Endometrial microvascular endothelial cells (primary cell): ENCODE data around the gene MC5R. TPM values are rescaled to one million over a fixed set of nuclear protein-coding genes. Genes with fewer than 3 reads are reported as not detected.
"Not testable (repeated sequence)": the region's sequence is repeated elsewhere in the genome, so short reads cannot be mapped to it uniquely, and the experiment has no call there.

Experiments used
- in situ Hi-C: cut with HindIII; loops from 2 replicates; pipeline ENCODE4 v1.10.0; 2017; ENCODE audit warnings: low sequenced_read_pairs, low pct_unique_long_range_greater_than_20kb; ENCODE audit errors: inconsistent ontology term
- total RNA-seq: library from RNA; depleted of rRNA; stranded (reverse); fragments of >200 nt; gene quantifications from one replicate; pipeline ENCODE4 v1.2.3, GENCODE V29; 2015; ENCODE audit errors: inconsistent ontology term

The MC5R gene
- total RNA-seq, 1 donor from 2014 or later: not detected

GRCh38 chr18:13831864-13832508, 8.0 kb downstream of the MC5R start:
- in situ Hi-C loops: no loop called here

- in situ Hi-C loops: no loop called here
These were observed 10.6 kb downstream of the MC5R start for GRCh38 chr18:13834496-13835015.

- in situ Hi-C loops: no loop called here
These were observed 11.3 kb downstream of the MC5R start for GRCh38 chr18:13835202-13835601.

GRCh38 chr18:13836559-13836958, 12.6 kb downstream of the MC5R start:
- in situ Hi-C loops: no loop called here

GRCh38 chr18:13849791-13850190, 25.8 kb downstream of the MC5R start:
- in situ Hi-C loops: no loop called here

- in situ Hi-C loops: not testable (repeated sequence)
These were observed 38.9 kb downstream of the MC5R start for GRCh38 chr18:13862898-13863297.

GRCh38 chr18:13868501-13869271, 44.7 kb downstream of the MC5R start:
- in situ Hi-C loops: no loop called here

GRCh38 chr18:13871701-13872100, 47.8 kb downstream of the MC5R start:
- in situ Hi-C loops: no loop called here

- in situ Hi-C loops: no loop called here
These were observed 48.4 kb downstream of the MC5R start for GRCh38 chr18:13872373-13872772.

GRCh38 chr18:13872932-13873331, 49.0 kb downstream of the MC5R start:
- in situ Hi-C loops: no loop called here

GRCh38 chr18:13874558-13874957, 50.6 kb downstream of the MC5R start:
- in situ Hi-C loops: no loop called here

Other genes with a start within 250 kb of the MC5R start
- 13.7 TPM for gene FAM210A, start 97.6 kb upstream of the MC5R start, total RNA-seq
- 19.9 TPM for gene RNMT, start 97.5 kb upstream of the MC5R start, total RNA-seq
- gene MC2R, start 91.4 kb downstream of the MC5R start, total RNA-seq: not detected